ENCODE data around the gene GRAMD1A.
A peak's percentile ranks its signal among the peaks of the same experiment; 100 is the strongest.

The GRAMD1A gene

GRCh38 chr19:35068941-35069634 lies 69.0 kb downstream of the GRAMD1A start:
- peak overlapping the region; percentile 41; the same call in 1 of the 2 replicates for H3K27ac ChIP-seq
- TF ChIP-seq CTCF (IDR thresholded peaks at IDR 0.05) (no peak), ZFX (IDR thresholded peaks at IDR 0.05; ENCODE audit: borderline replicate concordance) (no peak)

- H3K27ac ChIP-seq, result no peak overlapping the region
- no peak for TF ChIP-seq CTCF (IDR thresholded peaks at IDR 0.05)
- TF ChIP-seq ZFX (IDR thresholded peaks at IDR 0.05; ENCODE audit: borderline replicate concordance), result no peak
Measured at GRCh38 chr19:35069696-35070095, 69.6 kb downstream of the GRAMD1A start.

- no peak overlapping the region for H3K27ac ChIP-seq
- TF ChIP-seq CTCF (IDR thresholded peaks at IDR 0.05) (no peak), ZFX (IDR thresholded peaks at IDR 0.05; ENCODE audit: borderline replicate concordance) (no peak)
Measured at GRCh38 chr19:35070471-35070870, 70.3 kb downstream of the GRAMD1A start.

GRCh38 chr19:35073516-35073915 lies 73.4 kb downstream of the GRAMD1A start:
- no peak overlapping the region for H3K27ac ChIP-seq
- TF ChIP-seq ZFX (IDR thresholded peaks at IDR 0.05; ENCODE audit: borderline replicate concordance) (no peak), CTCF (IDR thresholded peaks at IDR 0.05) (no peak)

- no peak overlapping the region for H3K27ac ChIP-seq
- TF ChIP-seq ZFX (IDR thresholded peaks at IDR 0.05; ENCODE audit: borderline replicate concordance) (no peak), CTCF (IDR thresholded peaks at IDR 0.05) (no peak)
Measured at GRCh38 chr19:35073941-35074340, 73.8 kb downstream of the GRAMD1A start.

GRCh38 chr19:35074426-35075201 lies 74.5 kb downstream of the GRAMD1A start:
- no peak overlapping the region for H3K27ac ChIP-seq
- TF ChIP-seq CTCF (IDR thresholded peaks at IDR 0.05) (no peak), ZFX (IDR thresholded peaks at IDR 0.05; ENCODE audit: borderline replicate concordance) (no peak)

Data from 22Rv1 (cell line).